Neutrophil (primary cell): ENCODE data around the gene RNF13.
A peak's percentile ranks its signal among the peaks of the same experiment; 100 is the strongest.

ENCODE experiments used
- H3K27ac ChIP-seq: fragments of 200-600 bp; sonication (generic); 2 replicates; pipeline ENCODE4 v1.5.1; 2016; ENCODE audit warnings: mild to moderate bottlenecking, moderate library complexity
- H3K27me3 ChIP-seq: fragments of 200-600 bp; sonication (generic); 2 replicates; pipeline ENCODE4 v1.6.0; 2016; ENCODE audit warnings: mild to moderate bottlenecking
- H3K36me3 ChIP-seq: fragments of 200-600 bp; sonication (generic); 2 replicates; pipeline ENCODE4 v1.5.1; 2017
- H3K4me1 ChIP-seq, 2 experiments: fragments of 200-600 bp in 1 of 2; sonication (generic) in 1 of 2; 1 replicate in 1 of 2; 2 replicates in 1 of 2; pipeline versions ENCODE4 v1.5.1 to v1.6.1; 2013 to 2016; ENCODE audit warnings: low read depth in 1 of 2, low read length in 1 of 2, mild to moderate bottlenecking in 1 of 2, moderate library complexity in 1 of 2; ENCODE audit not compliant: control insufficient read depth in 1 of 2, insufficient read depth in 1 of 2
- H3K4me3 ChIP-seq, 2 experiments: fragments of 200-600 bp in 1 of 2; sonication (generic) in 1 of 2; 1 replicate in 1 of 2; 2 replicates in 1 of 2; pipeline ENCODE4 v1.5.1; 2013 to 2016; ENCODE audit warnings: low read depth in 1 of 2, low read length in 1 of 2, mild to moderate bottlenecking in 1 of 2, moderate library complexity in 1 of 2
- H3K9me3 ChIP-seq: fragments of 200-600 bp; sonication (generic); 2 replicates; pipeline ENCODE4 v1.5.1; 2016
- CTCF ChIP-seq: fragments of 200-600 bp; sonication (generic); IDR thresholded peaks from 2 replicates; pipeline ENCODE4 v1.5.1; 2016; ENCODE audit warnings: antibody characterized with exemption

Gene RNF13

GRCh38 chr3:149964291-149964690, 151.3 kb downstream of the RNF13 start:
- no peak overlapping the region for H3K4me3 ChIP-seq
- peaks cover 49% of the 10 kb centered on the region for H3K36me3 ChIP-seq
- H3K27ac ChIP-seq, result no peak overlapping the region
- no peaks in the 10 kb centered on the region for H3K4me1 ChIP-seq
- no peaks in the 10 kb centered on the region for H3K9me3 ChIP-seq
- peaks cover 26% of the 10 kb centered on the region for H3K27me3 ChIP-seq
- TF ChIP-seq CTCF, result no peak

GRCh38 chr3:149965278-149965677, 152.3 kb downstream of the RNF13 start:
- Histone ChIP-seq H3K27ac (no peak overlapping the region), H3K4me3 (no peak overlapping the region), H3K9me3 (no peaks in the 10 kb centered on the region), H3K27me3 (peaks cover 36% of the 10 kb centered on the region), H3K4me1 (peaks cover 7 to 8% of the 10 kb centered on the region in 2 experiments), H3K36me3 (peaks cover 40% of the 10 kb centered on the region)
- no peak for TF ChIP-seq CTCF

- Histone ChIP-seq H3K27ac (no peak overlapping the region), H3K36me3 (peaks cover 22% of the 10 kb centered on the region), H3K4me3 (no peak overlapping the region), H3K27me3 (peaks cover 55% of the 10 kb centered on the region), H3K4me1 (peaks cover 17 to 20% of the 10 kb centered on the region in 2 experiments), H3K9me3 (no peaks in the 10 kb centered on the region)
- TF ChIP-seq CTCF, result no peak
Observed at GRCh38 chr3:149967086-149967685, 154.2 kb downstream of the RNF13 start.

- Histone ChIP-seq H3K27me3 (peaks cover 65% of the 10 kb centered on the region), H3K4me3 (no peak overlapping the region), H3K27ac (no peak overlapping the region), H3K9me3 (no peaks in the 10 kb centered on the region), H3K4me1 (peaks cover 17 to 20% of the 10 kb centered on the region in 2 experiments), H3K36me3 (peaks cover 16% of the 10 kb centered on the region)
- no peak for TF ChIP-seq CTCF
Observed at GRCh38 chr3:149968216-149968615, 155.2 kb downstream of the RNF13 start.

GRCh38 chr3:149969110-149969939, 156.3 kb downstream of the RNF13 start:
- H3K27ac ChIP-seq, result no peak overlapping the region

More at GRCh38 chr3:149969110-149969939, 156.3 kb downstream of the RNF13 start:
- peaks cover 76% of the 10 kb centered on the region for H3K27me3 ChIP-seq
- peaks cover 17 to 20% of the 10 kb centered on the region in 2 experiments for H3K4me1 ChIP-seq
- peak overlapping the region; percentile 58 to 67 for H3K4me3 ChIP-seq
- no peaks in the 10 kb centered on the region for H3K9me3 ChIP-seq
- H3K36me3 ChIP-seq, result peaks cover 5% of the 10 kb centered on the region
- no peak for TF ChIP-seq CTCF
